Measurements from ENCODE around the gene KIAA1549.

DNA sequence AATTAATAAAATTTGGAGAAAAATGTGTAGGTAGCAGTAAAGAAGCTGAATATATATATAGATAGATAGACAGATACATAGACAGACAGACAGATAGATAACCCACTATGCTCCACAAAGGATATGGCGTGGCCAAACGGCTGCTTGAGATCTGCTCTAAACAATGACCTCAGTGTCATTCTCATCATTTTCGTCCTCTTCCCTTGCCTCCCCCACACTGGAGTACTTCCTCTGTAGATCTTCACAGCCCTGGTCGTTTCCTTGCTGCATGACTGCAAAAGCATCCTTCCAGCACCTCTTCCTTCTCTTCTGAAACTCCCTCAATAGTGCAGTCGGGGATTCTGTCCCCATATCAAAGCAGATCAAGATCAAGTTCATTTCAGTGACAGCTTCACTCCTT lies 147.6 kb downstream of the KIAA1549 start:
- TF ChIP-seq, protein P1, sequence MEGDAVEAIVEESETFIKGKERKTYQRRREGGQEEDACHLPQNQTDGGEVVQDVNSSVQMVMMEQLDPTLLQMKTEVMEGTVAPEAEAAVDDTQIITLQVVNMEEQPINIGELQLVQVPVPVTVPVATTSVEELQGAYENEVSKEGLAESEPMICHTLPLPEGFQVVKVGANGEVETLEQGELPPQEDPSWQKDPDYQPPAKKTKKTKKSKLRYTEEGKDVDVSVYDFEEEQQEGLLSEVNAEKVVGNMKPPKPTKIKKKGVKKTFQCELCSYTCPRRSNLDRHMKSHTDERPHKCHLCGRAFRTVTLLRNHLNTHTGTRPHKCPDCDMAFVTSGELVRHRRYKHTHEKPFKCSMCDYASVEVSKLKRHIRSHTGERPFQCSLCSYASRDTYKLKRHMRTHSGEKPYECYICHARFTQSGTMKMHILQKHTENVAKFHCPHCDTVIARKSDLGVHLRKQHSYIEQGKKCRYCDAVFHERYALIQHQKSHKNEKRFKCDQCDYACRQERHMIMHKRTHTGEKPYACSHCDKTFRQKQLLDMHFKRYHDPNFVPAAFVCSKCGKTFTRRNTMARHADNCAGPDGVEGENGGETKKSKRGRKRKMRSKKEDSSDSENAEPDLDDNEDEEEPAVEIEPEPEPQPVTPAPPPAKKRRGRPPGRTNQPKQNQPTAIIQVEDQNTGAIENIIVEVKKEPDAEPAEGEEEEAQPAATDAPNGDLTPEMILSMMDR (IDR thresholded peaks at IDR 0.05), result no peak
- TF ChIP-seq EZH2 (IDR thresholded peaks at IDR 0.05; ENCODE audit: borderline replicate concordance, insufficient read depth, low read depth, low read length, poor library complexity, severe bottlenecking), result no peak

Data from B cell (primary cell).